Vagina (tissue), 2 donors: ENCODE measurements around the gene SYS1. TPM values are rescaled to one million over a fixed set of nuclear protein-coding genes. Genes with fewer than 3 reads are reported as not detected.

Experiments
- DNase-seq, 2 donors: peaks; one replicate each; pipeline ENCODE4 v3.0.0-alpha.2; 2017; ENCODE audit errors: extremely low spot score in 2 of 2
- H3K27ac ChIP-seq: fragments of 200-600 bp; sonication (generic); one replicate; pipeline ENCODE4 v1.5.1; 2019
- H3K27me3 ChIP-seq: fragments of 200-600 bp; sonication (generic); one replicate; pipeline ENCODE4 v1.5.1; 2019
- H3K36me3 ChIP-seq, 2 donors: fragments of 200-600 bp; sonication (generic); one replicate each; pipeline ENCODE4 v1.5.1; 2017 to 2019
- H3K4me1 ChIP-seq: fragments of 200-600 bp; sonication (generic); one replicate; pipeline ENCODE4 v1.5.1; 2019
- H3K4me3 ChIP-seq, 2 donors: fragments of 200-600 bp; sonication (generic); 1 replicate in 1 of 2; 2 replicates in 1 of 2; pipeline ENCODE4 v1.5.1; 2016 to 2019
- H3K9me3 ChIP-seq: fragments of 200-600 bp; sonication (generic); one replicate; pipeline ENCODE4 v1.5.1; 2019
- CTCF ChIP-seq, 3 experiments: fragments of 450-650 bp in 2 of 3; fragments of 200-600 bp in 1 of 3; sonication (generic) in 1 of 3; IDR thresholded peaks; one replicate each; pipeline ENCODE4 v1.5.1; 2017 to 2019; ENCODE audit warnings: antibody characterized with exemption in 3 of 3, mild to moderate bottlenecking in 2 of 3, moderate library complexity in 2 of 3
- POLR2A ChIP-seq, 2 donors: fragments of 450-650 bp; IDR thresholded peaks; one replicate each; pipeline ENCODE4 v1.6.1; 2017; ENCODE audit warnings: antibody characterized with exemption in 2 of 2, mild to moderate bottlenecking in 2 of 2, moderate library complexity in 2 of 2
- POLR2AphosphoS5 ChIP-seq, 2 donors: sonication (generic); formaldehyde crosslinking; IDR thresholded peaks; one replicate each; pipeline ENCODE4 v1.9.0; 2017; ENCODE audit warnings: antibody characterized with exemption in 2 of 2, mild to moderate bottlenecking in 2 of 2, low read depth in 1 of 2; ENCODE audit not compliant: insufficient read depth in 1 of 2
- intact Hi-C: fragments of 100-400 bp; cut with DNase I; formaldehyde crosslinking; loops from one replicate; pipeline ENCODE4 v1.15.1; 2023
- total RNA-seq: library from RNA; depleted of rRNA; stranded (reverse); fragments of >200 nt; gene quantifications from one replicate; pipeline ENCODE4 v1.2.3, GENCODE V29; 2016

SYS1 gene
- total RNA-seq, 1 donor from 2014 or later, result 44.9 TPM

GRCh38 chr20:45342855-45343531, 20.0 kb upstream of the SYS1 start:
- Histone ChIP-seq H3K4me1 (peaks cover 86% of the 10 kb centered on the region), H3K9me3 (no peaks in the 10 kb centered on the region), H3K27ac (peak overlapping the region; percentile 91), H3K36me3 (no peaks in the 10 kb centered on the region), H3K4me3 (no peak overlapping the region), H3K27me3 (no peaks in the 10 kb centered on the region)
- no peak for DNase-seq
- TF ChIP-seq POLR2A (IDR thresholded peaks at IDR 0.05), result no peak
- no peak for TF ChIP-seq CTCF (IDR thresholded peaks at IDR 0.05)
- TF ChIP-seq POLR2AphosphoS5 (IDR thresholded peaks at IDR 0.05; ENCODE audit: insufficient read depth in 1 of 2, low read depth in 1 of 2), result no peak
- intact Hi-C loops, result no loop called here

GRCh38 chr20:45343532-45344167, 19.3 kb upstream of the SYS1 start:
- Histone ChIP-seq H3K4me1 (peaks cover 83% of the 10 kb centered on the region), H3K4me3 (peak overlapping the region in 1 of 2 donors; percentile 4), H3K27me3 (no peaks in the 10 kb centered on the region), H3K27ac (peak overlapping the region; percentile 91), H3K36me3 (no peaks in the 10 kb centered on the region), H3K9me3 (no peaks in the 10 kb centered on the region)
- intact Hi-C loops, result no loop called here
- TF ChIP-seq POLR2A (IDR thresholded peaks at IDR 0.05) (no peak), CTCF (IDR thresholded peaks at IDR 0.05) (no peak), POLR2AphosphoS5 (IDR thresholded peaks at IDR 0.05; ENCODE audit: insufficient read depth in 1 of 2, low read depth in 1 of 2) (no peak)
- DNase-seq, result no peak

GRCh38 chr20:45344168-45344860, 18.6 kb upstream of the SYS1 start:
- Histone ChIP-seq H3K27me3 (no peaks in the 10 kb centered on the region), H3K4me3 (peak overlapping the region; percentile 12 to 76), H3K36me3 (no peaks in the 10 kb centered on the region), H3K9me3 (no peaks in the 10 kb centered on the region), H3K27ac (peak overlapping the region; percentile 91), H3K4me1 (peaks cover 80% of the 10 kb centered on the region)
- DNase-seq, result no peak
- no peak for TF ChIP-seq CTCF (IDR thresholded peaks at IDR 0.05)
- peak in 1 of 2 donors; percentile 5 for TF ChIP-seq POLR2A (IDR thresholded peaks at IDR 0.05)
- TF ChIP-seq POLR2AphosphoS5 (IDR thresholded peaks at IDR 0.05; ENCODE audit: insufficient read depth in 1 of 2, low read depth in 1 of 2), result peak; percentile 58 to 74
- intact Hi-C loops, result no loop called here

- peaks cover 77% of the 10 kb centered on the region for H3K4me1 ChIP-seq
- intact Hi-C loops, result no loop called here
- H3K36me3 ChIP-seq, result no peaks in the 10 kb centered on the region
- DNase-seq, result no peak
- H3K27me3 ChIP-seq, result no peaks in the 10 kb centered on the region
- no peaks in the 10 kb centered on the region for H3K9me3 ChIP-seq
- no peak for TF ChIP-seq POLR2A (IDR thresholded peaks at IDR 0.05)
- no peak for TF ChIP-seq CTCF (IDR thresholded peaks at IDR 0.05)
- TF ChIP-seq POLR2AphosphoS5 (IDR thresholded peaks at IDR 0.05; ENCODE audit: insufficient read depth in 1 of 2, low read depth in 1 of 2), result peak; percentile 14 to 42
- peak overlapping the region; percentile 91 for H3K27ac ChIP-seq
- peak overlapping the region; percentile 53 to 76 for H3K4me3 ChIP-seq
These were observed 17.6 kb upstream of the SYS1 start for GRCh38 chr20:45345104-45345936.
